Neuron (in vitro differentiated cells): ENCODE results near the gene OR52N1.

Experiments used
- H2AFZ ChIP-seq: one replicate; pipeline ENCODE4 v1.6.1; 2013; ENCODE audit warnings: low read depth, mild to moderate bottlenecking, inconsistent platforms, low read length, moderate library complexity
- H3K27me3 ChIP-seq: one replicate; pipeline ENCODE4 v1.6.1; 2013; ENCODE audit warnings: low read length; ENCODE audit not compliant: insufficient read depth
- H3K36me3 ChIP-seq: one replicate; pipeline ENCODE4 v1.6.1; 2013; ENCODE audit warnings: low read length; ENCODE audit not compliant: insufficient read depth
- H3K4me1 ChIP-seq: one replicate; pipeline ENCODE4 v1.6.1; 2013; ENCODE audit warnings: low read length; ENCODE audit not compliant: insufficient read depth
- H3K4me3 ChIP-seq: 2 replicates; pipeline ENCODE4 v1.5.1; 2013; ENCODE audit warnings: mild to moderate bottlenecking, low read length, moderate library complexity
- H3K9me3 ChIP-seq: one replicate; pipeline ENCODE4 v1.6.1; 2013; ENCODE audit warnings: low read length

The OR52N1 gene

DNA sequence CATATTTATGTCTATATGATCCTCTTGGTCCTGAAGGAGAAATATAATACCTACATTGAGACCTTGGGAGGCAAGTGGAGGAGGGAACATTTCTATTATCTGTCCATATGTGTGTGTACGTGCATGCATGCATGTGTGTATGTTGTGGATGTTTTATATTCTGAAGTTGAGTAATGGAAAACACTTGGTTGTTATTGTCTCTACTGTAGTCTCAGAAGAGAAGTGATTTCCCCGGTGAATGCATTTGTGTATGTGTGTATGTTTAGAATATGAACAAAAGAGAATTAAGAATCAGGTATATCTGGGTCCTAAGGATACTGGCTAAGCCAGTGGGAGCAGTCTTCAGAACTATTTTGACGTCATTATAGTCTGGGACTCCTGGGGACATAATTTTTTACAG is at the start of gene OR52N1:
Gene OR52N1 (minus strand): TSS at position 101 of the 400 bp plus-strand sequence. CDS start 2,449 bp downstream, outside the sequence.
- H3K36me3 ChIP-seq, result no peaks in the 10 kb centered on the region
- no peaks in the 10 kb centered on the region for H3K4me1 ChIP-seq
- no peaks in the 10 kb centered on the region for H3K9me3 ChIP-seq
- no peak within 1 kb of the TSS for H3K4me3 ChIP-seq
- no peak within 1 kb of the TSS for H2AFZ ChIP-seq
- no peaks in the 10 kb centered on the region for H3K27me3 ChIP-seq

DNA sequence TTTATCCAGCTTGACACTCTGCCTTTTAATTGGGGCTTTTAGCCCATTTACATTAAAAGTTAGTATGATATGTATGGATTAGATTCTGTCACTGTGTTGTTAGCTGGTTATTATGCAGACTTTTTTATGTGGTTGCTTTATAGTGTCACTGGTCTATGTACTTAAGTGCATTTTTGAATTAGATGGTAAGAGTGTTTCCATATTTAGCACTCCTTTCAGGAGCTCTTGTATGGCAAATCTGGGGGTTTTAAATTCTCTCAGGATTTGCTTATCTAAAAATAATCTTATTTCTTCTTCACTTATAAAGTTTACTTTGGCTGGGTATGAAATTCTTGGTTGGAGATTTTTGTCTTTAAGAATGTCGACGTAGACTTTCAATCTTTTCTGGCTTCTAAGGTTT is 46.6 kb upstream of the OR52N1 start:
- Histone ChIP-seq H3K27me3 (no peaks in the 10 kb centered on the region), H2AFZ (no peak overlapping the region), H3K9me3 (no peaks in the 10 kb centered on the region), H3K4me1 (no peaks in the 10 kb centered on the region), H3K36me3 (no peaks in the 10 kb centered on the region), H3K4me3 (no peak overlapping the region)

DNA sequence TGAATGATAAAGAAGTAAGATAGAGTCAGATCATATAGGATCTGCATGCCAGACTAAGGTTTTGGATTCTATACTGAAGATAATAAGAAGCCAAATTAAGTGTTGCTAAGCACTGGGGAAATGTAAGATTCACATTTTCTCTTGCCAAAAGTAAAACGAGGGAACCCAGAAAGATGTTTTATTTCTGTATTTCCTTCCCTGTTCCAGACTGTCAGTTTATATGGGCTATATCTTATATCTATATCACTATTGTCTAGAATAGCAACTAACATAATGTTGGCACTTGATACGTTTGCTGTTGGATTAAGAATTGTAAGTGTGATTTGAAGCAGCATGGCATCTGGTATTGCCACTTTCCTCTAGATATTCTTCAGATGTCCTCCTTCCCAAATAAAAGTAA is 42.4 kb upstream of the OR52N1 start:
- no peaks in the 10 kb centered on the region for H3K36me3 ChIP-seq
- no peak overlapping the region for H2AFZ ChIP-seq
- H3K4me1 ChIP-seq, result no peaks in the 10 kb centered on the region
- no peaks in the 10 kb centered on the region for H3K27me3 ChIP-seq
- no peaks in the 10 kb centered on the region for H3K9me3 ChIP-seq
- no peak overlapping the region for H3K4me3 ChIP-seq

DNA sequence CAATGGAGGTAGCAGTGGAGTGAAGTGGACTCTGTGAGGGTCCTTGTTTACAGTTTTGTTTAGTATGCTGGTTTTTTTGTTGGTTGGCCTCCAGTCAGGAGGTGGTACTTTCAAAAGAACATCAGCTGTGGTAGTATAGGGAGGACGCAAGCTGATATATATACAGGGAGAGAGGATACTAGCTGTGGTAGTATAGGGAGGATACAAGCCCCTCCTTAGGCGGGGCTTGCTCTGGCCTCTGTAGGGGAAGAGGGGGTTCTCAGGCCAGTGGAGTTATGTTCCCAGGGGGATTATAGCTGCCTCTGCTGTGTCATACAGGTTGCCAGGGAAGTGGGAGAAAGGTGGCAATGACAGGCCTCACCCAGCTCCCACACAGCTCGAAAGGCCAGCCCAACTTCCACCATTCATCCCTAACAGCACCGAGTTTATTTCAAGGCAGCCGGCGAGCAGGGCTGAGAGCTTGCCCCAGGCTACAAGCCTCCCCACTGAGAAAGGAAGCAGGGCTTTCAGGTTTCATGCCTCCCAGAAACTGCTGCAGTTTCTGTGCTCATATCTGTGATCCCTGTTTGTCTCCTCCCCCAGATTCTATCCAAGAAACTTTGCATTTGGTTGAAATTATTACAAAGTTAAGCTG is 40.2 kb upstream of the OR52N1 start:
- Histone ChIP-seq H3K36me3 (no peaks in the 10 kb centered on the region), H3K4me3 (no peak overlapping the region), H3K27me3 (no peaks in the 10 kb centered on the region), H2AFZ (no peak overlapping the region), H3K9me3 (no peaks in the 10 kb centered on the region), H3K4me1 (no peaks in the 10 kb centered on the region)

DNA sequence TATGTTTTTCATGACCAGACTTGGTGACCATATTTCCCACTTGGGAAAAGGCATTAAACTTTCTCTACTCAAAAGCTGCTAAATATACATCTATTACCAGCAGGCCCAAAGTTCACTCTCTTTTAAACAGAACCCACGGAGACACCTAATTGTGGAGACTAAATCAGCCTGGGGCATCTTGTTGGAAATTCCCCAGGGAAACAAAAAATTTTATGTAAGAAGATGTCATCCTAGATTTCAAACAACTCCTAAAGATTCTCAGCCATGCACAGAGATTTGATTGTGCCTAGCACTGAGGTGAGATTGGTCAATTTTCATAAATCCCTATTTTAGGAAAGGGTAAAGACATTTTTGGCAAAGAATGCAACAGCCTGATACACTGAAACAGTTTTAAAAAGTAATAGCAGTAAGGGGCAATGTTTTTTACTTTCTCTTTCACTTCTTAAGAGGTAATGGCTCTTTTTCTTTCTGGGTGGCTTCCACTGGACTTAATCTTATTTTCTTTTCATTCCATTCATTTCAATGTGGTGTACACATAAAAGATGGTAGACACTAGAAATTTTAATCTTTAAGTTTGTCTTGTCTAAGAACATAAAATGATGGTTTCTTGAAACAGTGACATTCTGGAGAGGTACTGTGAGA is 27.3 kb upstream of the OR52N1 start:
- no peak overlapping the region for H3K4me3 ChIP-seq
- no peaks in the 10 kb centered on the region for H3K4me1 ChIP-seq
- no peaks in the 10 kb centered on the region for H3K36me3 ChIP-seq
- no peaks in the 10 kb centered on the region for H3K9me3 ChIP-seq
- no peak overlapping the region for H2AFZ ChIP-seq
- peaks cover 2% of the 10 kb centered on the region for H3K27me3 ChIP-seq

DNA sequence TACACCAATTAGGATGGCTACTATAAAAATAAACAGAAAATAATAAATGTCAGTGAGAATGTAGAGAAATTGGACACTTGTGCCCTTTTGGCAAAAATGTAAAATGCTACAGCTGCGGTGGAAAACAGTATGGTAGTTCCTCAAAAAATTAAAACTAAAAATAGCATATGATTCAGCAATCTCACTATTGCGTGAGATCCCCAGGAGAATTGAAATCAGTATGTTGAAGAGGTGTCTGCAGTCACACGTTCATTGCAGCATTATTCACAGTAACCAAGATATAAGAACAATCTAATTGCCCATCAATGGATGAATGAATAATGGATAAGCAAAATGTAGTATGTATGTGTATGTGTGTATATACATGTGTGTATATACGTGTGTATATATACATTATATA is 24.5 kb upstream of the OR52N1 start:
- Histone ChIP-seq H3K36me3 (no peaks in the 10 kb centered on the region), H3K4me3 (no peak overlapping the region), H3K4me1 (no peaks in the 10 kb centered on the region), H2AFZ (no peak overlapping the region), H3K27me3 (peaks cover 2% of the 10 kb centered on the region), H3K9me3 (no peaks in the 10 kb centered on the region)

DNA sequence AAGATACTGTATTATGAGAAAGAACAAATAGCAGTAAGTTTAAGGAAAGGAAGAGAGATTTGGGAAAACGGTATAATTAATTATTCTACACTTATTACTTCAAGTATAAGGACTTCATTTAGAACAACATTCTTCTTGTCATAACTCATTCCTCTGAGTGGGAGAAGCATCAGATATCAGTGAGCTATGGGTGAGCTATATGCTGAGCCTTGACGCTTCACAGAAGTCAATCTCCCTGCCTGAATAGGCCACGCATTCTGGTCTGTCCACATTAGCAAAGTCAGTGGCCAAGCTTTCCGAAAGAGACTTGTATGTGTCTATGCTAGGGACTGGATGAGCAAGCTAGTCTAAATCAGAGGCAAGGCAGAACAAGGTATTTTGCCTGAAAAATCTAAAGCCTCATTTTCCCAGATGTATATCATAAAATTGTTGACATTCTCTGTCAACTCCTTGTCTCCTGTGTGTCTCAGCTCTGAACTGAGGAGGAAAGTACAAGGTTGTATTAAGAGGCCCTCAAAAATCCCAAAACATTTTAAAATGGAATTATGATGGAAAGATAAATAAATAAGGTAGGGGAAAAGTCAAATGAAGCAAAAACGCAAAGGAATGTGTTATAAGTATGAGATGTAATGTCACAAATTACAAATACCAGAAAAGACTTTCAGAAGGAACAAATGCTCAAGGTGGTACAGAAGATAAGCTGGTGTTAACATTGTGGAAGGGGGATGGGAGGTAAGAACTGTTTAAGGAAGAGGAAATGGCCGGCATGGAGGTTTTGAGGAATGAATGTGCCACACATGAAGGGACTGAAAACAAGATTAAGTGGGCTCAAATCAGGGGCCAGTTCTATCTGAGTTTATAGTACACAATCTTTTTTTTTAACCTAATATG is 19.1 kb upstream of the OR52N1 start:
- H3K4me1 ChIP-seq, result no peaks in the 10 kb centered on the region
- no peak overlapping the region for H2AFZ ChIP-seq
- peaks cover 9% of the 10 kb centered on the region for H3K27me3 ChIP-seq
- H3K4me3 ChIP-seq, result no peak overlapping the region
- no peaks in the 10 kb centered on the region for H3K36me3 ChIP-seq
- H3K9me3 ChIP-seq, result no peaks in the 10 kb centered on the region

DNA sequence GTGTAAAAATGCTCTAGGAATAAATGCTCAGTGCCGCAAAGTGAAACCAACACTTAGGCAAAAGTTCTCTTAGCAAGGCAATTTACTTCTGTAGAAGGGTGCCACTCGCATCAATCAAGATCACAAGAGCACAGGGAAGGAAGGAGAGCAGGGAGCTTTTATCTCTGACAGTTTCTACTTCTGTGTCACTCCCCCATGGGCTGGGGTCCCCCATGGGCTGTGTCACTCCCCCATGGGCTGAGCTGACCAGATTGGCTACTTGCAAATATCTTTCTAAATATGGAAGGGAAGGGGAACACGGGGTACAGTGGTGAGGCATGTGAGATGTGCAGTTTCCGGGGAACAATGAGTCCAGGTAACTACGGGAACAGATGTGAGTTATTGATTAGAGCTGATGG is 18.1 kb upstream of the OR52N1 start:
- no peaks in the 10 kb centered on the region for H3K4me1 ChIP-seq
- H3K4me3 ChIP-seq, result no peak overlapping the region
- H3K27me3 ChIP-seq, result peaks cover 6% of the 10 kb centered on the region
- no peaks in the 10 kb centered on the region for H3K9me3 ChIP-seq
- no peak overlapping the region for H2AFZ ChIP-seq
- no peaks in the 10 kb centered on the region for H3K36me3 ChIP-seq

DNA sequence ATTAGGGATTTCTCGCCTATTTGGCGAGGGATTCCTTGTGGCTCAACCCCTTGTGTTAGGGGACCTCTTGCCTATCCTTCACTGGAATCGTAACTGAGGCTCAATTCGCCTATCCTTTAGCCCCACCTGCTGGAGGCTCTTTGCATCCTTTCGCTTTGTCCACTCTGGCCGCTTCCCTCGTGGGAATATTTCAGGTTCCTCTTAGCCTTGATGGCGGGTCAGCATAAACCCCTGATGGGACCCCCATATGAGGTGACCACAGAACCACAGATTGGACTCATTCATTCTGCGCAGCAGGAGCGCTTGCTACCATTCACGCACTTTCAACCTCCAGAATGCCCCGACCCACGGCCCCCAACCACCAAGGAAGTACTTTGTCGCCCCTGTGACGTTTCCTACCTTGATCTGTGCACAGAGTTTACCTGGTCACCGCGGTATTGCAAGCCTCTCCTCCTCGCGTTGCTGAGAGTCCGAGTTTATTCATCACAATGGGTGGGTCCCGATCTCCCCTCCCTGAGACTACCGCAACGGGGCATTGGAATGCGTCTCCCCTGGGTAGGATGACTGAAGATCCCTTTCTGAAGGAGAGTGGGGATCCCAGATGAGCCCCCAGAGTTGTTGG is 17.5 kb upstream of the OR52N1 start, which contains the start of gene OR52N2:
Gene OR52N2 (plus strand): TSS at position 425 of the 622 bp plus-strand sequence. CDS start 11,412 bp downstream, outside the sequence.
- Histone ChIP-seq H3K27me3 (peaks cover 6% of the 10 kb centered on the region), H3K4me3 (no peak within 1 kb of the TSS), H3K36me3 (no peaks in the 10 kb centered on the region), H3K9me3 (no peaks in the 10 kb centered on the region), H3K4me1 (no peaks in the 10 kb centered on the region), H2AFZ (no peak within 1 kb of the TSS)

DNA sequence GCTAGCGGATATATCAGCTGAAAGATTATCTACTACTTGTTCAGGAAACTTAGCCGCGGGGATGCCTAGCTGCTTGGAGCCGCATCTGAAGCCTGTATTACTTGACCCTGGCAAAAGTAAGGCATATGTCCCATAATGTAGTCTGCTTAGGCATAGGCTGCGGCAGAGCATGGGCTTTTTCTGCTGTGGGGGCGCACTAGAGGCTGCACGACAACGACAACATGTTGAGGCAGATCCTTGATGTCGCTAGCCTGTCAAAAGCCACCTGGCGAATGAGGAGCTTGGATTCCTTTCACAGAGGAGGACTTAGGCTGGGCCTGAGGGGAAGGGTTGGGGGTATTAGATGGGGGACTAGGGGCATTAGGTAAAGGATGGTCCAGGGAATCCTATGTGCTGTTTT is 16.5 kb upstream of the OR52N1 start:
- Histone ChIP-seq H2AFZ (no peak overlapping the region), H3K4me3 (no peak overlapping the region), H3K36me3 (no peaks in the 10 kb centered on the region), H3K4me1 (no peaks in the 10 kb centered on the region), H3K9me3 (no peaks in the 10 kb centered on the region), H3K27me3 (peaks cover 6% of the 10 kb centered on the region)

DNA sequence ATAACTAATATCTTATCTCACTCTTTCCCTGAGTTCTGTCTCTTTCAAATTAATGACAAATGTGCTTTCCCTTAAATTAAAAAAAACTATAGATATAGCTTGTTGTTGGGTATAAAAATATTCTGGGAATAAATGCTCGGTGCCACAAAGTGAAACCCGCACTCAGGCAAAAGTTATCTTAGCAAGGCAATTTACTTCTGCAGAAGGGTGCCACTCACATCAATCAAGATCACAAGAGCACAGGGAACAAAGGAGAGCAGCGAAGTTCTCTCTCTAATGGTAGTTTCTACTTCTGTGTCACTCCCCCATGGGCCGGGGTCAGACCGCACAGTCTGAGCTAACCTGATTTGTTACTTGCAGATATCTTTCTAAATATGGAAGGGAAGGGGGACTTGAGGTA is 12.9 kb upstream of the OR52N1 start:
- Histone ChIP-seq H3K36me3 (no peaks in the 10 kb centered on the region), H2AFZ (no peak overlapping the region), H3K4me3 (no peak overlapping the region), H3K9me3 (no peaks in the 10 kb centered on the region), H3K27me3 (peaks cover 3% of the 10 kb centered on the region), H3K4me1 (no peaks in the 10 kb centered on the region)

DNA sequence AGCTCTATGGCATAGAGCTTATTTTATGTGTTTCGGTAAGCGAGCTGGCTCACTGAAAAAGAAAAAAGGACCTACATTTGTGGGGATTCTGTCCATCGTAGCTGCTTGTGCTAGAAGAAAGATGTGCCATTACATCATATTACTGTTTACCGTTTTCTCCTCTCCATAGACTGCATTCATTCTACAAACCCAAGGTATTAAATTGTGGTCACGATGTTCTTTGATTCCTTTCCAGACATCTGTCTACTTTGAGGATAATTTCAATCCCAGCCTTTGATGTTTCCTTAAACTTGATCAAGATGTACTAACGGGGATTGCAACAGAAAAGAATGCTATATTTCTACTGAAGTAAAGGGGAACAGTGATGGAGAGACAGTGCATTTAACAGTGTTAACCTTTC is 5.5 kb upstream of the OR52N1 start:
- no peak overlapping the region for H2AFZ ChIP-seq

DNA sequence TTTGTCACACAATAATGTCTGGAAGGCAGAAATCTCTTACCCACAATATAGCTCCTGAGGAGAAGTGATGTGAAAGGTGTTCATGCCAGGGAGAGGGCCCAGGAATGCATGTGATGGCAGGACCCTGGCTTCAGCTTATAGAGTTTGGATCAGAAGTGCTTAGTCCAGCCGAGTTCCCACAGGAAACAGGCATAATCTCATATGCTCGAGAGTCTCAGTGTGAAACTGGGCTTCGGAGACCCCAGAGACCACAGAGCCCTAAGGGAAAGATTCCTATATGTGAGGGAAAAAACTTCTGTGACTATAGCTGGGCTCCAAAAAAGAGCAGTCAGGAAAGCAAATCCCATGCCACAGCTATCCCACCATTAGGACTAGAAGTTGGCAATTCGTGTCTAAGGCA is 7.8 kb downstream of the OR52N1 start, which contains the start of gene OR52N5:
Gene OR52N5 (minus strand): TSS at position 101 of the 400 bp plus-strand sequence. CDS start 4,721 bp downstream, outside the sequence.
- no peak within 1 kb of the TSS for H2AFZ ChIP-seq
- H3K4me3 ChIP-seq, result no peak within 1 kb of the TSS
- no peaks in the 10 kb centered on the region for H3K4me1 ChIP-seq
- no peaks in the 10 kb centered on the region for H3K27me3 ChIP-seq
- H3K9me3 ChIP-seq, result no peaks in the 10 kb centered on the region
- H3K36me3 ChIP-seq, result no peaks in the 10 kb centered on the region

More for the DNA sequence above, 5.5 kb upstream of the OR52N1 start:
- no peak overlapping the region for H3K4me3 ChIP-seq
- H3K9me3 ChIP-seq, result no peaks in the 10 kb centered on the region
- no peaks in the 10 kb centered on the region for H3K27me3 ChIP-seq
- no peaks in the 10 kb centered on the region for H3K4me1 ChIP-seq
- no peaks in the 10 kb centered on the region for H3K36me3 ChIP-seq
